ENCODE data around the gene XKR7.
"Not testable (repeated sequence)": the region's sequence is repeated elsewhere in the genome, so short reads cannot be mapped to it uniquely, and the experiment has no call there.

XKR7 gene, protein sequence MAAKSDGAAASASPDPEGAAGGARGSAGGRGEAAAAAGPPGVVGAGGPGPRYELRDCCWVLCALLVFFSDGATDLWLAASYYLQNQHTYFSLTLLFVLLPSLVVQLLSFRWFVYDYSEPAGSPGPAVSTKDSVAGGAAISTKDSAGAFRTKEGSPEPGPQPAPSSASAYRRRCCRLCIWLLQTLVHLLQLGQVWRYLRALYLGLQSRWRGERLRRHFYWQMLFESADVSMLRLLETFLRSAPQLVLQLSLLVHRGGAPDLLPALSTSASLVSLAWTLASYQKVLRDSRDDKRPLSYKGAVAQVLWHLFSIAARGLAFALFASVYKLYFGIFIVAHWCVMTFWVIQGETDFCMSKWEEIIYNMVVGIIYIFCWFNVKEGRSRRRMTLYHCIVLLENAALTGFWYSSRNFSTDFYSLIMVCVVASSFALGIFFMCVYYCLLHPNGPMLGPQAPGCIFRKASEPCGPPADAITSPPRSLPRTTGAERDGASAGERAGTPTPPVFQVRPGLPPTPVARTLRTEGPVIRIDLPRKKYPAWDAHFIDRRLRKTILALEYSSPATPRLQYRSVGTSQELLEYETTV

DNA sequence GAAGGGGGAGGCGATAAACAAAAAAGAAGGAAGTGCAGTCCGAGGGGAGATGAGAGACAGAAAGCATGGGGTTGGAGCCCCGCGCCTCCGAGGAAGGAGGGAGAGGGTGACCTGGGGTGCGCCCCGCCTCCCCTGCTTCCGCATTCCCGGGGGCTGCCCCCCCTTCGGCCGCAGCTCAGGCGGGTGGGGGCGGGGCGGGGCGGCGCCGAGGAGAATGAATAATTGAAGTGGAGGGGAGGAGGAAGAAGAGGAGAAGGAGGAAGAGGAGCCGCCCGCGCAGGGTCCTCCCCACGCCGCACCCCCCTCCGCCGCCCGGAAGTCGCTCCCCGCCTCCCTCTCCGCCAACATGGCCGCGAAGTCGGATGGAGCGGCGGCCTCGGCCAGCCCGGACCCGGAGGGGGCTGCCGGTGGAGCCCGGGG is at the start of gene XKR7:
TSS of gene XKR7 (plus strand) at position 322 of the 420 bp plus-strand sequence. CDS start at position 347, 25 bp downstream.
- Mint-ChIP-seq H3K27ac (no peak within 1 kb of the TSS), H3K9me3 (no peaks in the 10 kb centered on the region), H3K4me3 (peak within 1 kb of the TSS; percentile 83), H3K4me1 (peaks cover 5% of the 10 kb centered on the region), H3K36me3 (ENCODE audit: low read depth) (no peaks in the 10 kb centered on the region), H3K27me3 (peaks cover 46% of the 10 kb centered on the region)
- DNase-seq: peak; percentile 14
- ATAC-seq: no peak

- H3K9me3 Mint-ChIP-seq: no peaks in the 10 kb centered on the region
- no peak for DNase-seq
- peaks cover 11% of the 10 kb centered on the region for H3K27me3 Mint-ChIP-seq
- H3K27ac Mint-ChIP-seq: no peak overlapping the region
- H3K36me3 Mint-ChIP-seq (ENCODE audit: low read depth): no peaks in the 10 kb centered on the region
- H3K4me3 Mint-ChIP-seq: no peak overlapping the region
- peaks cover 7% of the 10 kb centered on the region for H3K4me1 Mint-ChIP-seq
- no peak for ATAC-seq
Measured at GRCh38 chr20:31918466-31919105, 49.4 kb upstream of the XKR7 start.

DNA sequence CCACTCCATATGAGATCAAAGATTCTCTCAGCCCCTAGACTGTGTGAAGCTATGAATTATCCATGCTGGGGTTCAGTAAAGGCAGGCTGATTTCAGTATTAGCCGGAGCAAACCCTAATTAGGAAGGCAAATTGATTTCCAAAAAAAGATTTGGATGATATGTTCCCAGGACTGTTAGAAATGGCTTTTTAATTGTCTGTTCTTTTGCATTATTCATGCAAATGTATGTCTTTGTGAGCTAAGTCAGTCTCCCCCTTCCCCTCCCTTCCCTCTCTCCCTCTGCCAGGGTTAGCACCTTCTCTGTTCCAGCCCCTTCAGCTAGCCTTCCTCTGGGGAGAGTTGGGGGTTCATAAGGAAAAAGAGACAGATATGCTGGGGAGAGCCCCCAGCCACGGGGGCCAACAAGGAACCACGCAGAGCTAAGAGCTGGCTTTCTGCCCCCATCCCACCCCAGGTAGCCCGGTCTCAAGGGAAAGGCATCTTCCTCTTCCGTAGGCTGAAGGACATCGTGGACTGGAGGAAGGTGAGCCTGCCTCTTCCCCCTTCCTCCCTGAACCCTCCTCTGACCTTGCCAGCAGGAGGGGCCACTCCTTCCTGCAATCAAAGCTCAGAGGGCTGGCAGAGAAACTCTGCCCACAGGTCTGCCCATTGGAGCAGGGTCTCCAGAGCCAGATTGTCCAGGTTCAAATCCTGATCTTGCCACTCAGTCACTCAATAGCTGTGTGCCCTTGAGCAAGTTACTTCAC is 48.4 kb upstream of the XKR7 start:
- Mint-ChIP-seq H3K4me3 (no peak overlapping the region), H3K36me3 (ENCODE audit: low read depth) (no peaks in the 10 kb centered on the region), H3K4me1 (peaks cover 16% of the 10 kb centered on the region), H3K9me3 (no peaks in the 10 kb centered on the region), H3K27me3 (peaks cover 18% of the 10 kb centered on the region), H3K27ac (no peak overlapping the region)
- ATAC-seq (no peak), DNase-seq (no peak)

DNA sequence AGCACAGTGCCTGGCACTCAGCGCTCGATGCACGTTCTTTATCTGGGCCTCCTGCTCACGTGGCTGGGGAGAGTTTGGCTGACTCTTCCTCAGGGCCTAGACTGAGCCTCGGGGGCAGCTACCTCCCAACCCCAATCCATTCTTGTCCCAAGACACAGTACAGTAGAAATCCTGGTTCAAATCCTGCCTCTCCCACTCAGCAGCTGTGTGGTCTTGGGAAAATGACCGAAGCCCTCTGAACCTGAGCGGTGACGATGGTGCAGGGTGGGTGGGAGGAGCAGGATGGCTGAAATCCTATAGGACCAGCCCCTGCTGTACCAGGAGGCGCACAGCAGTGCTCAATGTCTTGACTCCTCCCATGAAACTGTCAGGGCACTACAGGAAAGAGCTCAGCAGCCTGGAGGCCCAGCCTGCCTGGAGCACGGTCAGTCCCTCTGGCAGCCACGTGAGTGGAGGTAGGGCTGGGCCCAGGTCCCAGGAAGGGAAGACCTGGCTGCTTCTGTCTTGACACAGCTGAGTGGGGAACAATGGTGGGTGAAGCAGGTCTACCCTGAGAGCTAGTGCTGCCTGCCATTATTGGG is 47.6 kb upstream of the XKR7 start:
- H3K36me3 Mint-ChIP-seq (ENCODE audit: low read depth): no peaks in the 10 kb centered on the region
- H3K4me1 Mint-ChIP-seq: peaks cover 16% of the 10 kb centered on the region
- no peak overlapping the region for H3K4me3 Mint-ChIP-seq
- H3K9me3 Mint-ChIP-seq: no peaks in the 10 kb centered on the region
- no peak overlapping the region for H3K27ac Mint-ChIP-seq
- ATAC-seq (no peak), DNase-seq (no peak)
- peaks cover 21% of the 10 kb centered on the region for H3K27me3 Mint-ChIP-seq

- H3K36me3 Mint-ChIP-seq (ENCODE audit: low read depth); ATAC-seq; H3K9me3 Mint-ChIP-seq; H3K27ac Mint-ChIP-seq; H3K4me3 Mint-ChIP-seq; DNase-seq: not testable (repeated sequence)
- Mint-ChIP-seq H3K27me3 (peaks cover 25% of the 10 kb centered on the region), H3K4me1 (peaks cover 16% of the 10 kb centered on the region)
Measured at GRCh38 chr20:31921480-31921879, 46.5 kb upstream of the XKR7 start.

- Mint-ChIP-seq H3K4me3 (no peak overlapping the region), H3K9me3 (no peaks in the 10 kb centered on the region), H3K36me3 (ENCODE audit: low read depth) (no peaks in the 10 kb centered on the region), H3K4me1 (peaks cover 16% of the 10 kb centered on the region), H3K27ac (no peak overlapping the region), H3K27me3 (peaks cover 25% of the 10 kb centered on the region)
- no peak for DNase-seq
- ATAC-seq: no peak
Measured at GRCh38 chr20:31922181-31922580, 45.8 kb upstream of the XKR7 start.

DNA sequence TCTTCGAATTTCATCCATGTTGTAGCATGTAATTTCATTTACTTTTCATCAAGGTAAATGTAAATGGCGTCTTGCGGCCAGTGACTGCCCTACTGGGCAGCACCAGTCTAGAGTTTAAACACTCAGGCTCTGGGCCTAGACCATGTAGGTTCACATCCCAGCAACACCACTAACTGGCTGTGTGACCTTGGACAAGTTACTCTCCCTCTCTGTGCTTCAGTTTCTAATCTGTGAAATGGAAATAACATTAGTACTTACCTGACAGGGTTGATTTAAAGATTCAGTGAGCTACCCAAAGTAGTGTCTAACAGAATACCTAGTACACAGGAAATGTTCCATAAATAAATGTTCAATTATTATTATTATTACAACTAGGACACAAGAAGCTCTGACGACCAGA is 45.4 kb upstream of the XKR7 start:
- ATAC-seq (no peak), DNase-seq (no peak)
- H3K4me1 Mint-ChIP-seq: peaks cover 16% of the 10 kb centered on the region
- peaks cover 25% of the 10 kb centered on the region for H3K27me3 Mint-ChIP-seq
- H3K27ac Mint-ChIP-seq: no peak overlapping the region
- no peaks in the 10 kb centered on the region for H3K36me3 Mint-ChIP-seq (ENCODE audit: low read depth)
- H3K9me3 Mint-ChIP-seq: no peaks in the 10 kb centered on the region
- no peak overlapping the region for H3K4me3 Mint-ChIP-seq

GRCh38 chr20:31923388-31924331 is 44.3 kb upstream of the XKR7 start:
- no peaks in the 10 kb centered on the region for H3K9me3 Mint-ChIP-seq
- ATAC-seq (peak; percentile 86), DNase-seq (peak; percentile 39)
- peaks cover 25% of the 10 kb centered on the region for H3K27me3 Mint-ChIP-seq
- H3K4me3 Mint-ChIP-seq: no peak overlapping the region
- H3K36me3 Mint-ChIP-seq (ENCODE audit: low read depth): no peaks in the 10 kb centered on the region
- peaks cover 16% of the 10 kb centered on the region for H3K4me1 Mint-ChIP-seq
- no peak overlapping the region for H3K27ac Mint-ChIP-seq

GRCh38 chr20:31924561-31924960 is 43.4 kb upstream of the XKR7 start:
- no peak for ATAC-seq
- no peak overlapping the region for H3K4me3 Mint-ChIP-seq
- H3K27me3 Mint-ChIP-seq: peaks cover 25% of the 10 kb centered on the region
- peaks cover 16% of the 10 kb centered on the region for H3K4me1 Mint-ChIP-seq
- no peak overlapping the region for H3K27ac Mint-ChIP-seq
- H3K36me3 Mint-ChIP-seq (ENCODE audit: low read depth): no peaks in the 10 kb centered on the region
- DNase-seq: no peak
- no peaks in the 10 kb centered on the region for H3K9me3 Mint-ChIP-seq

DNA sequence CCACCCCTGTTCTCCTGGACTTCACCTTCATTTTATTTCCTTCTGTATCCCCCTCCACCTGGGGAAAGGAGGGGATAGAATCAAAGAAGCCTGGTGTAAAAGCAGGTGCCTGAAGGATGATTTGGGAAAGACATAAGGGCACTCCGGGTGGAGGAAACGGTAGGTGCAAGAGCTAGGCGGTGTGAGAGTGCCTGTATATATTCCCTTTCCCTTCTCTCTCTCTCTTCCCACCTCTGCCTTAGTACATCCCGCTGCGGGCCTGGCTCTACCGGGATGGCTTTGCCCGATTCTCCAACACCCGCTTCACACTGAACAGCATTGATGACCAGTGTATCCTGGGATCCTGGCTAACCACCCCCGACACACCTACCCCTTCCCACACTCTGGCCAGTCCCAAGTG is 42.3 kb upstream of the XKR7 start:
- no peak overlapping the region for H3K27ac Mint-ChIP-seq
- peaks cover 16% of the 10 kb centered on the region for H3K4me1 Mint-ChIP-seq
- no peak for ATAC-seq
- H3K27me3 Mint-ChIP-seq: peaks cover 21% of the 10 kb centered on the region
- no peaks in the 10 kb centered on the region for H3K36me3 Mint-ChIP-seq (ENCODE audit: low read depth)
- DNase-seq: no peak
- no peak overlapping the region for H3K4me3 Mint-ChIP-seq
- no peaks in the 10 kb centered on the region for H3K9me3 Mint-ChIP-seq

DNA sequence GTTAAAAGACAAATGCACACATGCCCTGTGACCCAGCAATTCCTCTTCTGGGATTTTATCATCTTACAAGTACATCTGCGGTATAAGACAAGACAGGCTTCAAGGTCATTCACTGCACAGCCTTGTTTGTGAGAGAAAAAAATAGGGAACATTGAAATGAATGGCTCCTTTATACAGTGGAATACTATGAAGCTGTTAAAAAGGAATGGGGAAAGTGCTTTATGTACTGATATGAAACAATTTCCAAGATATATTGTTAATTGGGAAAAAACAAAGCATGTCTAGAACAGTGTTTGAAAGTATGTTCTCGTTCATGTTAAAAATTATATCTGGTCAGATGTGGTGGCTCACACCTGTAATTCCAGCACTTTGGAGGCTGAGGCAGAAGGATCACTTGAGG is 41.5 kb upstream of the XKR7 start:
- no peak overlapping the region for H3K4me3 Mint-ChIP-seq
- peaks cover 16% of the 10 kb centered on the region for H3K4me1 Mint-ChIP-seq
- no peaks in the 10 kb centered on the region for H3K36me3 Mint-ChIP-seq (ENCODE audit: low read depth)
- H3K27me3 Mint-ChIP-seq: peaks cover 24% of the 10 kb centered on the region
- no peak overlapping the region for H3K27ac Mint-ChIP-seq
- no peaks in the 10 kb centered on the region for H3K9me3 Mint-ChIP-seq
- no peak for ATAC-seq
- DNase-seq: no peak

DNA sequence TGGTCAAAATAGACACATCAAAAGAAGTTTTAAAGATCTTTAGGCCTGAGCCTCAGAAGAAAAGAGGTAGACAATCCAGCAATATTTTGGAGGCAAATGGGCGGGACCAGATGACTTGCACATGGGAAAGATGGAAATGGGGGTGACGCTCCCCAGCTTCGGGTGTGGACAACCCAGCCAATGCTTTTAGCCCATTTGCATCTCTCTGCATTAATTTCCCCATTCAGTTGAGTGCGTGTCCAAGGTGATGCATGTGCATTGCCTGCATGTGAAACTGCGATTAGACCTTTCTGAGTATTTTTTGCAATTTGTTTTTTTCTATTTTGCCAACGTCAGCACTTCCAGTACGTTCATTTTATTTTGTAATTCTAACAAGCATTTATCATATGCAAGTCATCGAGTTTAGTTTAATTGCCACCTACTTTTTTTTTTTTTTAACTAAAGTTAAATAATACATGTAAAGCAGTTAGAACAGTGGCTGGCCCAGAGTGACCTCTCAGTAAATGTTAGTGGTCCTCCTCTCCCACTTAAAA is 40.3 kb upstream of the XKR7 start:
- Mint-ChIP-seq H3K36me3 (ENCODE audit: low read depth) (no peaks in the 10 kb centered on the region), H3K4me1 (peaks cover 16% of the 10 kb centered on the region), H3K27ac (no peak overlapping the region), H3K9me3 (no peaks in the 10 kb centered on the region), H3K27me3 (peaks cover 21% of the 10 kb centered on the region), H3K4me3 (no peak overlapping the region)
- no peak for DNase-seq
- no peak for ATAC-seq

- not testable (repeated sequence) for DNase-seq; H3K27ac Mint-ChIP-seq; H3K4me1 Mint-ChIP-seq; H3K9me3 Mint-ChIP-seq; ATAC-seq; H3K4me3 Mint-ChIP-seq; H3K36me3 Mint-ChIP-seq (ENCODE audit: low read depth)
- peaks cover 13% of the 10 kb centered on the region for H3K27me3 Mint-ChIP-seq
Measured at GRCh38 chr20:31929631-31930030, 38.3 kb upstream of the XKR7 start.

Data from activated naive CD8-positive, alpha-beta T cell treated with anti-CD3 and anti-CD28 coated beads, Interleukin-2, amount 50 U/mL, for 24 hours (primary cell).